Lung (tissue), 12 donors: ENCODE results near the gene STIP1. TPM values are rescaled to one million over a fixed set of nuclear protein-coding genes. Genes with fewer than 3 reads are reported as not detected.

Source experiments
- ATAC-seq: fragments of 200-7000 bp; cut with Tn5 transposase; one replicate; pipeline ENCODE4 v1.9.1; 2020; ENCODE audit warnings: moderate number of reproducible peaks; ENCODE audit not compliant: insufficient read depth, low FRiP score
- DNase-seq, 3 donors: peaks; one replicate each; pipeline ENCODE4 v3.0.0-alpha.2; 2013 to 2017
- H3K27ac ChIP-seq, 2 donors: one replicate each; pipeline ENCODE4 v1.5.1; 2013; ENCODE audit warnings: mild to moderate bottlenecking in 2 of 2, moderate library complexity in 2 of 2, control low read depth in 1 of 2, inconsistent platforms in 1 of 2, low read depth in 1 of 2, low read length in 1 of 2
- H3K27me3 ChIP-seq, 3 donors: one replicate each; pipeline ENCODE4 v1.5.1; 2013; ENCODE audit warnings: low read length in 2 of 3; ENCODE audit not compliant: control insufficient read depth in 3 of 3, insufficient read depth in 3 of 3
- H3K36me3 ChIP-seq, 4 donors: one replicate each; pipeline ENCODE4 v1.5.1; 2013; ENCODE audit warnings: low read length in 4 of 4, mild to moderate bottlenecking in 1 of 4, moderate library complexity in 1 of 4; ENCODE audit not compliant: control insufficient read depth in 4 of 4, insufficient read depth in 4 of 4
- H3K4me1 ChIP-seq, 5 donors: one replicate each; pipeline ENCODE4 v1.5.1; 2013; ENCODE audit warnings: low read length in 5 of 5, mild to moderate bottlenecking in 2 of 5, moderate library complexity in 1 of 5; ENCODE audit not compliant: control insufficient read depth in 5 of 5, insufficient read depth in 5 of 5
- H3K4me3 ChIP-seq: one replicate; pipeline ENCODE4 v1.5.1; 2013; ENCODE audit warnings: mild to moderate bottlenecking, control low read depth, moderate library complexity
- H3K9ac ChIP-seq, 2 donors: one replicate each; pipeline ENCODE4 v1.5.1; 2013; ENCODE audit warnings: low read length in 2 of 2, control low read depth in 1 of 2; ENCODE audit not compliant: insufficient read depth in 1 of 2
- H3K9me3 ChIP-seq, 4 donors: one replicate each; pipeline ENCODE4 v1.5.1; 2013; ENCODE audit warnings: low read length in 3 of 4, mild to moderate bottlenecking in 1 of 4, moderate library complexity in 1 of 4; ENCODE audit not compliant: control insufficient read depth in 4 of 4, insufficient read depth in 3 of 4
- CTCF ChIP-seq: IDR thresholded peaks from 2 replicates; pipeline ENCODE4 v1.5.1; 2012; ENCODE audit warnings: mild to moderate bottlenecking; ENCODE audit errors: control extremely low read depth, extremely low read depth
- WGBS, 2 donors: extraction: QIAGEN DNeasy Blood & Tissue Kit; methylation state at CpG; one replicate each; pipeline ENCODE4 v1.1.7; 2013; 5-methylcytosine and 5-hydroxymethylcytosine counted together
- polyA plus RNA-seq, 2 donors: library from polyadenylated mRNA; stranded (reverse); fragments of 200-250 nt; gene quantifications; one replicate each; pipeline ENCODE4 v1.2.1, GENCODE V29; 2013
- total RNA-seq, 2 donors: library from RNA; depleted of rRNA in 1 of 2; stranded (reverse); fragments of >200 nt in 1 of 2; gene quantifications; one replicate each; pipeline ENCODE4 v1.2.1, GENCODE V29; 2014 to 2021
- donor health status: control.
- donor health status: control.
- donor health status: Bipolar disorder and iron deficiency.
- donor health status: healthy.
- donor health status: DM: yes; HTN: yes; CAD: no.

The STIP1 gene
- total and polyA plus RNA-seq, 4 donors = 75.9 to 122 (median 94.8) TPM

- no peaks in the 10 kb centered on the region for H3K27me3 ChIP-seq
- H3K4me1 ChIP-seq = peaks cover 0 to 28% (median 0%) of the 10 kb centered on the region in 5 donors
- no peak for DNase-seq
- ATAC-seq = no peak
- H3K4me3 ChIP-seq = no peak overlapping the region
- H3K36me3 ChIP-seq = peaks cover 0 to 1% (median 0%) of the 10 kb centered on the region in 4 donors
- no peak for TF ChIP-seq CTCF
- H3K9ac ChIP-seq = no peak overlapping the region
- no peaks in the 10 kb centered on the region for H3K9me3 ChIP-seq
- H3K27ac ChIP-seq = no peak overlapping the region
- WGBS, 2 donors = 93 to 94% methylated on average over 8 of the region's 8 CpGs
Observed at GRCh38 chr11:64151337-64151736, 34.6 kb upstream of the STIP1 start.

DNA sequence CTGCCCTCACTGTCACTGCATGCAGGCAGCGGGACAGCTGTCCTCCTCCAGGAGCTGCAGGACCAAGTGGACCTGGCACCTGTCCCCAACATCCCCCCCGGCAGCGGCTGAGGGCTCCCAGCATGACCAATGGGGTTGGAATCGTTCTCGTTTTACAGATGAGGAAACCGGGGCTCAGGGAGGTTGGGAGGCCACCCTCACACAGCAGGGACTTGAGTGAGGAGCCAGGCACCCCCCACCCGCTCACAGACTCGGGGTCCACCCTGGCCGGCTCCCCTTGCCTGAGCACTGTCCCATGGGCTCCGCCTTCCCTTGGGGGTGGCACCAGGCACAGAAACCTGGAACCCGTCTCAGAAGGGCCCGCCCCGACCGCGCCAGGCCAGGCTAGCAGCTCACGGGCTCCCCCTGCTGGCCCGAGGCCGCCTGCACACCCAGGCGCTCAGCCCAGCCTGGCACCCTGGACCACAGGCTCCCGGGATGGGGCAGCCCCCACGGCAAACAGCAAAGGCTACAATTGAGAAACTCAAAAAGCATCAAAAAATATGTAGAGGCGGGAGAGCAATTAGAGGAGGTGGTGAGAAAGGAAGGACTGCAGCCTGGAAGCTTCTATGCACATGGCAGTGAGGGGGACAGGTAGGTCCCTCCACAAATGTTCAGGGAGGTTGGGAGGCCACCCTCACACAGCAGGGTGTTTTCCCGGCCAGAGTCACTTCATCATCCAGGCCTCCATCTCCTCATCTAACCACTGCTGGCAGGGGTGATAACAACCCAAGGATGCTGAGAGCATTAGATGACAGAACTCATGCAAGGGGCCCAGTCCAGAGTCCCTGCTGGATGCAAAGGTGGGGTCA lies 32.9 kb upstream of the STIP1 start:
- peaks cover 0 to 1% (median 0%) of the 10 kb centered on the region in 4 donors for H3K36me3 ChIP-seq
- no peak overlapping the region for H3K27ac ChIP-seq
- no peaks in the 10 kb centered on the region for H3K9me3 ChIP-seq
- no peak overlapping the region for H3K9ac ChIP-seq
- no peak overlapping the region for H3K4me3 ChIP-seq
- H3K27me3 ChIP-seq = no peaks in the 10 kb centered on the region
- peaks cover 0 to 25% (median 0%) of the 10 kb centered on the region in 5 donors for H3K4me1 ChIP-seq
- 17 to 18% methylated on average over 20 to 23 of the region's 23 CpGs for WGBS, 2 donors
- TF ChIP-seq CTCF = peak; percentile 94
- peak; percentile 52 to 69 (median 59) for DNase-seq
- peak; percentile 71 for ATAC-seq

- Histone ChIP-seq H3K27me3 (no peaks in the 10 kb centered on the region), H3K4me3 (no peak overlapping the region), H3K36me3 (peaks cover 0 to 1% (median 0%) of the 10 kb centered on the region in 4 donors), H3K27ac (no peak overlapping the region), H3K9ac (no peak overlapping the region), H3K9me3 (no peaks in the 10 kb centered on the region), H3K4me1 (peaks cover 0 to 17% (median 0%) of the 10 kb centered on the region in 5 donors)
- no peak for ATAC-seq
- no peak for DNase-seq
- no peak for TF ChIP-seq CTCF
- WGBS, 2 donors = 61 to 67% methylated on average over 8 of the region's 8 CpGs
Observed at GRCh38 chr11:64153812-64154211, 32.2 kb upstream of the STIP1 start.
